ENCODE data around the gene TLDC2.
"Not testable (repeated sequence)": the region's sequence is repeated elsewhere in the genome, so short reads cannot be mapped to it uniquely, and the experiment has no call there.

Gene TLDC2

DNA sequence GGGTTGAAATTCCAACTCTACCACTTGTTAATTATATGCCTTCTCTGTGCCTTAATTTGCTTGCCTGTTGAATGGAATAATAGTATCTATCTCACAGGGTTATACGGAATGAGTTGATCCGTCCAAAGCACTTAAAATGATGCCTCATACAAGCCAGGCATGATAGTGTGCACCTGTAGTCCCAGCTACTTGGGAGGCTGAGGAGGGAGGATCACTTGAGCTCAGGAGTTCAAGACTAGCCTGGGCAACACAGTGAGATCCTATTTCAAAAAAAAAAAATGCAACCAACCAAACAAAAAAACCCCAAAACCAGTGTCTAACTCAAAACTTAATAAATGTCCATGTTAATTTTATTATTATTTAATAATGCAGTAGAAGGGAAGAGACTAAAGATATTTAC is 40.3 kb downstream of the TLDC2 start:
- no peak for DNase-seq

DNA sequence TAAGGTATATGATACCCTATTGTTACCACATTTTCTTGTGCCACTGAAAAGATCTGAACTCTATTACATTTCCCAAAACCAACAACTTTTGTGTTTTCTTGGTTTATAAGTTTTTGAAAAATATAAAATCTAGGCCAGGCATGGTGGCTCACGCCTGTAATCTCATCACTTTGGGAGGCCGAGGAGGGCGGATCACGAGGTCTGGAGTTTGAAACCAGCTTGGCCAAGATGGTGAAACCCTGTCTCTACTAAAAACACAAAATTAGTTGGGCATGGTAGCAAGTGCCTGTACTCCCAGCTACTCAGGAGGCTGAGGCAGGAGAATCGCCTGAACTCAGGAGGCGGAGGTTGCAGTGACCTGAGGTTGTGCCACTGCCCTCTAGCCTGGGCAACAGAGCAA is 41.3 kb downstream of the TLDC2 start:
- DNase-seq, result no peak

DNA sequence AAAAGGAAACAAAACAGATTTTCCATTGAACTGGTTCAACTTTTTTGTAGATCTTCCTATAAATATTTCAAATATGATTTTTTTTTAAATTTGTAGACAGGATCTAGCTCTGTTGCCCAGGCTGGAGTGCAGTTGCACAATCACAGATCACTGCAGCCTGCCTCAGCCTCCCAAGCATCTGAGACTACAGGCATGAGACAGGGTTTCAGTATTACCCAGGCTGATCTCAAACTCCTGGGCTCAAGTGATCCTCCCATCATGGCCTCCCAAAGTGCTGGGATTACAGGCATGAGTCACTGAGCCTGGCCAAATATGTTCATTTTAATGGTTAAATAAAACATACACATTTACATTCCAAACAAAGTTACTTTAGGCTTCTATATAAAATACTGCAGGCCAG is 42.0 kb downstream of the TLDC2 start:
- no peak for DNase-seq

DNA sequence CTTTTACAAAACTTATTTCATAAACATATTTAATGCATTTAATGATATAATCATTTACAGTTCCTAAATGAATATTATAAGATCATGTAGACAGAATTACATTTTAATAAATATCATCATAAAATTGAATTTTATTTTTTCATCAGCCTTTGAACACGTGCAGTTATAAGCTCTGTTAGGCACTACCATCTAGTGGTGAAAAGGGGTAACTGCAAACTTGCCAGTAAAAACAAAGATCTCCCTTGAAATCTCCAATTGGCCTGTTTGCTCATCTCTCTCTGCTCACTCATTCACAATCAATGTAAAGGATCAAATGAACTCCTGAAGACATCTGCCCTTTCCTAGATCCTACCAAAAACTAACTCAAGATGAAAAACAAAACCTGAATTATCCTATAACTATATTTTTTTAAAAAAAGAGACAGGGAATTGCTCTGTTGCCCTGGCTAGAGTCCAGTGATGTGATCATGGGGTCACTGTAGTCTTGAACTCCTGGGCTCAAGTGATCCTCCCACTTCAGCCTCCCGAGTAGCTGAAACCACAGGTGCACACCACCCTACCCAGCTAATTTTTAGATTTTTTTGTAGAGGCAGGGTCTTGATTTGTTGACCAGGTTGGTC is 43.9 kb downstream of the TLDC2 start:
- DNase-seq, result no peak

DNA sequence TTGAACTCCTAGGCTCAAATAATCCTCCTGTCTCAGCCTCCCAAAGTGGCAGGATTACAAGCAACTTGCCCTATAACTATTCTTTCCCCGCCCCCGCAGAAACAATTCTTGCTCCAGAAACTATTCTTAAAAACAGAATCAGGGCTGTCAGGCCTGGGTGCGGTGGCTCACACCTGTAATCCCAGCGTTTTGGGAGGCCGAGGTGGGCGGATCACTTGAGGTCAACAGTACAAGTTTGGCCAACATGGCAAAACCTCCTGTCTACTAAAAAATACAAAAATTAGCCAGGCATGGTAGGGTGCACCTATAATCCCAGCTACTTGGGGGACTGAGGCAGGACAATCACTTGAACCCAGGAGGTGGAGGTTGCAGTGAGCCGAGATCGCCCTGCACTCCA is 44.4 kb downstream of the TLDC2 start:
- no peak for DNase-seq

DNA sequence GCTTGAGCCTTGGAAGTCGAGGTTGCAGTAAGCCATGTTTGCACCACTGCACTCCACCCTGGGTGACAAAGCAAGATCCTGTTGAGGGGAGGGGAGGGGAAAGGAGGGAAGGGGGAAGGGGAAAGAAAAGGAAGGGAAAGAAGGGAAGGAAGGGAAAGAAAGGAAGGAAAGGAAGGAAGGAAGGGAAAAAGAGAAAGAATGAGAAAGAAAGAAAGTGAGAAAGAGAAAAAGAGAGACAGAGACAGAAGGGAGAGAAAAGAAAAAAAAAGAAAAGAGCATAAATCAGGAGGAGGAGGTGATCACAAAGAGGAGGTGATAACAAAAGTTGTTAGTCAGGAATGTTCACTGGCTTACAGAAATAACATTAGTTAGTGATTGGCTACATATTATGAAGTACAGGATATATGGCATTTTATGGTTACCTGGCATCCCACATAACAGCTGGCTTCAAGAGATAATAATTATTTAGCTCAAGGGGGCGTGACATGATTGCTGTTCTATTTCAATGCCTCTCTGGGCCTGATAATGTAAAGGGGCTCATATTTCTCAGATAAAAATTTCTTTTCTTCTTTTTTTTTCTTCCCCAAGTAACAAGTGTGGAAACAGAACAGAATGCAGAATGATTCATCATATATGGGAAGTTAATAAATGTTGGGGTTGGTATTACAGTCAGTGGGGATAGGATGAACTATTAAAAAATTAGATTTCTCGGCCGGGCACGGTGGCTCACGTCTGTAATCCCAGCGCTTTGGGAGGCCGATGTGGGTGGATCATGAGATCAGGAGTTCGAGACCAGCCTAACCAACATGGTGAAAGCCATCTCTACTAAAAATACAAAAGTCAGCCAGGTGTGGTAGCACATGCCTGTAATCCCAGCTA is 48.5 kb downstream of the TLDC2 start:
- DNase-seq, result no peak

DNA sequence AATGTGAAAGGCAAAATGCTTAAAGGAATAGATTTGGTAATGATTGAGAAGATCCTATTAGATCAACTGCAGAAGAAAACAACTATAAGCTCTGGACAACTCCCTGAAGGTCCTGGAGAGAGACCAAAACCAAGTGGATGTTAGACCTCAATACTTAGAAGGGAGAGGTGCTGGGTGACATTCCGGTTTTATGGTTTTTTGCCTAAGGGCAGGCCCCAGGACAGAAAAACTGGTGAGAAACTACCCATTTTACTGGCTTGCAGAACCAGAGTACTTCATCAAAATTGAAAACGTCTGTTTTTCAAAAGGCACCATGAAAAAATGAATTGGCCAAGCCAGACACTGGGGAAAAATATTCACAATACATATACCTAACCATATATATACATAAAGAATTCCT is 49.3 kb downstream of the TLDC2 start:
- DNase-seq, result no peak

DNA sequence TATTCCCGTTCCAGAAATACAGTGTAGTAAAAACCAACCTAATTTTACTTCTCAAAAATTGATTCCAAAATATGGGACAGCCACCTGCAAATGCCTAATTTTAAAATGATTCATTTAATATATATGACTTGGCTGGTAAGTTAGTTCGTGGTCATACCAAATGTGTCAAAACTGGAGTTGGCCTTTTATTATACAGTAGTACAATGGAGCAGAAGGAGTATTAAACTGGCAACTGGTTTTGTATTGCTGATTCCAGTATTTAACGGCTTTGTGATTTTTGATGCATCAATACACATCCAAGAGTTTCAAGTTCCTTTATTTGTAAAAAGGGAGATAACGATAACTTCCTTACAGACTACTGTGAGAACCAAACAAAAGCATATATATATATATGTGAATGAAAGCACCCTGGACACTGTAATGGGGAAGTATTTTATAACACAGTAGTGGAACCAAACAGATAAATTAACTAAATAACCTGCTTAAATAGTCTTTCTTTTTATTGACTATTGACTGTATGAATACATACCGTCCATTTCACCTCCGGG is 50.8 kb downstream of the TLDC2 start:
- no peak for DNase-seq

DNA sequence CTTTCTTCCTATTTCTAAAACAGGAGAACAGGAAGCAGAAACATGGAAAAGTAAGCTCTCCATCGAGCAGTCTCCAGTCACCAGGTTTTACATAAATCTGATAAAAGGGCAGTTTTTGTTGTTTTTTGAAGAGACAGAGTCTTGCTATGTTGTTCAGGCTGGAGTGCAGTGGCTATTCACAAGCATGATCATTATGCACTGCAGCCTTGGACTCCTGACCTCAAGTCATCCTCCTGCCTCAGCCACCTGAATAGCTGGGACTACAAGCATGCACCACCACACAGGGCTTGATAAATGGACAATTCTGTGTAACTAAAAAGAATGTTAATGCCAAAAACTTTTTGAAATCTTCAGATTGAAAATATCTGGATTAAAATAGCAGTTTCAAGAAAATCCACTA is 51.8 kb downstream of the TLDC2 start:
- no peak for DNase-seq

DNA sequence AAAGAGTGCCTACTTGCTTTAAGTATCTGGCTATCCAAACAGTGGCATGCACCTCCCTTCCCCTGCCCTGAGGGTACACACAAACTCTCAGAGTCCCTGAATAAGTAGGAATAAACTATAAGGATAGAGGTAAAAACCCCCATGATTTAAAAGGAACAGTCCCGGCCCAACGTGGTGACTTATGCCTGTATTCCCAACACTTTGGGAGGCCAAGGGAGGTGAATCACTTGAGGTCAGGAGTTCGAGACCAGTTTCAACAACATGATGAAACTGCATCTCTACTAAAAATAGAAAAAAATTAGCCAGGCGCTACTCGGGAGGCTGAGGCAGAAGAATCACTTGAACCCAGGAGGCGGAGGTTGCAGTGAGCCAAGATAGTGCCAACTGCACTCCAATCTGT is 53.4 kb downstream of the TLDC2 start:
- no peak for DNase-seq

DNA sequence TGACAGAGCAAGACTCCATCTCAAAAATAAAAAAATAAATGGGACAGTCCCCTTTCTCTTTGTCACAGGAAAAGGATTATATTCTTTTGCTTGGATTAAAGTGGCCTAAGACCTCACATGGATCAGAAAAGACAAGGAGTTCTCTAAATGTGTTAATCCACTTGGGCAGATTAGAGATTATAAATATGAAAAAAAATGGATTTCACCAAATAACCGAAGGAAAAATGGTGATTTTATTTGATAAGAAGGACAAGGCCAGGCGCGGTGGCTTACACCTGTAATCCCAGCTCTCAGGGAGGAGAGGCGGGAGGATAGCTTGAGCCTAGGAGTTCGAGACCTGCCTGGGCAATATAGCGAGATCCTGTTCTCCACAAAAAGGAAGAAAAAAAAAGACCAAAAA is 53.8 kb downstream of the TLDC2 start:
- no peak for DNase-seq

DNA sequence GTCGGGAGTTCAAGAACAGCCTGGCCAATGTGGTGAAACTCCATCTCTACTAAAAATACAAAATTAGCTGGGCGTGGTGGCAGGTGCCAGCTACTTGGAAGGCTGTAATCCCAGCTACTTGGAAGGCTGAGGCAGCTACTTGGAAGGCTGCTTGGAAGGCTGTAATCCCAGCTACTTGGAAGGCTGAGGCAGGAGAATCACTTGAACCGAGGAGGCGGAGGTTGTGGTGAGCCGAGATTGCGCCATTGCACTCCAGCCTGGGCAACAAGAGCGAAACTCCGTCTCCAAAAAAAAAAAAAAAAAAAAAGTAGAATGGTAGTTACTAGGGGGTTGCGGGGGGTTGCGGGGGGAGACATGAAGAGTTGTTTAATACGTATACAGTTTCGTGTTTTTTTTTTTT is 56.1 kb downstream of the TLDC2 start:
- not testable (repeated sequence) for DNase-seq

DNA sequence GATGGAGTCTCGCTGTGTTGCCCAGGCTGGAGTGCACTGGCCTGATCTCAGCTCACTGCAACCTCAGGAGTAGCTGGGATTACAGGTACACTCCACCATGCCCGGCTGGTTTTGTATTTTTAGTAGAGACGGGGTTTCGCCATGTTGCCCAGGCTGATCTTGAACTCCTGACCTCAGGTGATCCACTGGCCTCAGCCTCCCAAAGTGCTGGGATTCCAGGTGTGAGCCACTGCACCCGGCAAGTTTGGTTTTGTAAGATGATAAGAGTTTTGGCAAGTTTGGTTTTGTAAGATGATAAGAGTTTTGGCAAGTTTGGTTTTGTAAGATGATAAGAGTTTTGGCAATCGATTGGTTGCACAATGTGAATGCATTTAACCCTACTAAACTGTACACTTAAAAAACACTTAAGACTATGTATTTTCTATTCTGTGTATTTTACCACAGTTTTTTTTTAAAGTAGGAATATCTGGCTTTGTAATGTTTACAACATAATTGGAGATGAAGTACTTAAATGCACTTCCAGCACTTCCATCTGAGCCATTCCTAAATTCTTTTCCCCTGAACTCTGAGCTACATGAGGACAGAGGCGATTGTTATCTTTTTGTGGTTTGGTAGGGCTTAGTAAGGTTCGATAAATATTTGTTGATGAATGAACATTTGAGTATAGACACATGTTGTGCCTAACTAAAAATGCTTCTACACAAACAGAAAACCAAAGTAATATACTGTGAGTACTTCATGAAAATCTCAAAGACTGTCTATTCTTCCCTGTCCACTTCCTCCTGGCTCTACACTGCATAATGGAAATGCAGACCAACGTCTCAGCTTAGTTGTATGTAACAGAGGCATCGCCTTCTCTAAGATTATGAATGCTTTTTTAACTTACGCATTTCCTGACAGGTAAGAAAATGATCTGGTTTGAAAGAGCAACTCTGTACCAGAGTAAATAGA is 56.8 kb downstream of the TLDC2 start:
- no peak for DNase-seq

DNA sequence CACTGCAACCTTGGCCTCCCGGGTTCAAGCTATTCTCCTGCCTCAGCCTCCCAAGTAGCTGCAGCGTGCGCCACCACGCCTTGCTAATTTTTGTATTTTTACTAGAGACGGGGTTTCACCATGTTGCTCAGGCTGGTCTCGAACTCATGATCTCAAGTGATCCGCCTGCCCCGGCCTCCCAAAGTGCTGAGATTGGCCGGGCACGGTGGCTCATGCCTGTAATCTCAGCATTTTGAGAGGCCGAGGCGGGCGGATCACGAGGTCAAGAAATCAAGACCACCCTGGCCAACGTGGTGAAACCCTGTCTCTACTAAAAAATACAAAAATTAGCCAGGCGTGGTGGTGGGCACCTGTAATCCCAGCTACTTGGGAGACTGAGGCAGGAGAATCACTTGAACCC is 57.6 kb downstream of the TLDC2 start:
- not testable (repeated sequence) for DNase-seq

DNA sequence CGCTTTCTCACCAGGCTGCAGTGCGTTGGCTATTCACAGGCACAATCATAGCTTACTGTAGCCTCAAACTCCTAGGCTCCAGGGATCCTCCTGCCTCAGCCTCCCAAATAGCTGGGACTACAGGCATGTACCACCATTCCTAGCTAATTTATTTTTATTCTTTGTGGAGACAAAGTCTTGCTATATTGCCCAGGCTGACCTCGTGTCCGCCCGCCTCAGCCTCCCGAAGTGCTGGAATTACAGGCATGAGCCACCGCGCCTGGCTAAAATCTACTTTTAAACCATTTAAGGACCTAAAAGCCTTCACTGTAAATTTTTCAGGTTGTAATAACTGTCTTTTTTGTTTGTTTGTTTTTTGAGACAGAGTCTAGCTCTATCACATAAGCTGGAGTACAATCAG is 60.4 kb downstream of the TLDC2 start:
- DNase-seq, result no peak

DNA sequence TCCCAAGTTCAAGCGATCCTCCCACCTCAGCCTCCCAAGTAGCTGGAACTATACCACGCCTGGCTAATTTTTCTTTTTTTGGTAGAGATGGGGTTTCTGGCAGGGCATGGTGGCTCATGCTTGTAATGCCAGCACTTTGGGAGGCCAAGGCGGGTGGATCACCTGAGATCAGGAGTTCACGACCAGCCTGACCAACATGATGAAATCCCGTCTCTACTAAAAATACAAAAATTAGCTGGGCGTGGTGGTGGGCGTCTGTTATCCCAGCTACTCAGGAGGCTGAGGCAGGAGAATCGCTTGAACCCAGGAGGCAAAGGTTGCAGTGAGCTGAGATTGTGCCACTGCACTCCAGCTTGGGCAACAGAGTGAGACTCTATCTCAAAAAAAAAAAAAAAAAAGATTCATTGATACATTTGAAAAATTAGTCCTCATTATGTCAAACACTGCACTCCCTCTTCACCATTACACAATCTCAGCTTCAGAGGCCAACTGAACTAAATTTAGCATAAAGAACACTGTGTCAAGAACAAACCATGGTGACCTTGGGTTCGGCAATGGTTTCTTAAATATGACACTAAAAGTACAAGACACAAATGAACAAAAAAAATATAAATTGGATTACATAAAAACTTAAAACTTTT is 60.9 kb downstream of the TLDC2 start:
- DNase-seq, result not testable (repeated sequence)

DNA sequence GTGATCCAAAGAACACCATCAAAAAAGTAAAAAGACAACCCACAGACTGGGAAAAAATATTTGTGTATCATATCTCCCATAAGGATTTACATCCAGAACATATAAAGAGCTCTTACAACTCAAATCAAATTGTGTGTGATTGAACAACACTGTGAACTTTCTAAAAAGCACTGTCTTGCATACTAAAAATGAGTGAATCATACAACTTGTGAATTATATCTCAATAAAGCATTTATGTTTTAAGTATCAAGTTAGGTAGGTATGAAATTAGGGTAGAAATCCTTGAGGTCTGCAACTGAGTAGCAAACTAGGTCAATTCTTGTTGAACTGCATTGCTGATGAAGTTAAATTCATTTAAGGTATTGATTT is 61.4 kb downstream of the TLDC2 start:
- DNase-seq, result no peak

DNA sequence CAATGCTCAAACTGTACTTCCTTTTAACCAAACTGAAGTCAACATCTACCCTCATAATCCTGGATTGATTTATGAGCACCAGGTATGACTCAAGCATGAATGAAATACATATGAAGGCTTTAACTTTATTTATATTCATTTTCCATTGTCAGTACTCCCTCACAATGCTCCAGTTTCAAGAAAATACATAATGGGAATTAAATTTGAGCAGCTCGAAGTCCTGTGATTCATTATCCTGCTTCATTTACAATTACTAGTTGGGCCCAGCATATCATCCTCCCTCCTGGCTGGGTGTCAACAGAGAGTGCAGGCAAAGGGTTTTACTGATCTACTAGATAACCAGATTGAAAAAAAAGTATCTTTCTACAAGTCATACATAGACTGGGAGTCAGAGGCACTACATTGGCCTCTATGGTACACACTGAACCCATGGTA is 65.5 kb downstream of the TLDC2 start:
- no peak for DNase-seq

Measured in CD4-positive, alpha-beta T cell treated with Interleukin-15 for 1 hour (primary cell).